Thoracic aorta (tissue), 2 donors: ENCODE data around the gene CADM2. TPM values are rescaled to one million over a fixed set of nuclear protein-coding genes. Genes with fewer than 3 reads are reported as not detected.

Experiments used
- ATAC-seq: fragments of 150-250 bp; one replicate; pipeline ENCODE4 v1.8.0; 2017; ENCODE audit warnings: low read depth; ENCODE audit not compliant: insufficient number of reproducible peaks, low FRiP score
- DNase-seq: peaks from one replicate; pipeline ENCODE4 v3.0.0-alpha.2; 2020; ENCODE audit warnings: low spot score
- H3K27ac ChIP-seq, 2 donors: fragments of 200-600 bp; sonication (generic); 1 replicate in 1 of 2; 2 replicates in 1 of 2; pipeline ENCODE4 v1.5.1; 2016; ENCODE audit warnings: mild to moderate bottlenecking in 2 of 2, moderate library complexity in 2 of 2
- H3K27me3 ChIP-seq: fragments of 200-600 bp; sonication (generic); replicated peaks from 2 replicates; pipeline ENCODE4 v1.6.0; 2016; ENCODE audit warnings: mild to moderate bottlenecking; ENCODE audit not compliant: insufficient read depth
- H3K36me3 ChIP-seq: fragments of 200-600 bp; sonication (generic); one replicate; pipeline ENCODE4 v1.5.1; 2016
- H3K4me1 ChIP-seq, 2 donors: fragments of 200-600 bp; sonication (generic); 1 replicate in 1 of 2; 2 replicates in 1 of 2; pipeline versions ENCODE4 v1.5.1 to v1.6.0; 2016; ENCODE audit warnings: low read depth in 2 of 2, mild to moderate bottlenecking in 1 of 2; ENCODE audit not compliant: control insufficient read depth in 1 of 2
- H3K4me3 ChIP-seq: fragments of 200-600 bp; sonication (generic); 2 replicates; pipeline ENCODE4 v1.5.1; 2016; ENCODE audit warnings: mild to moderate bottlenecking
- H3K9me3 ChIP-seq: fragments of 200-600 bp; sonication (generic); 2 replicates; pipeline ENCODE4 v1.5.1; 2016
- CTCF ChIP-seq: fragments of 200-600 bp; sonication (generic); IDR thresholded peaks from one replicate; pipeline ENCODE4 v1.5.1; 2019; ENCODE audit warnings: antibody characterized with exemption
- total RNA-seq, 2 donors: library from RNA; depleted of rRNA; stranded (reverse); fragments of >200 nt; gene quantifications; one replicate each; pipeline versions ENCODE4 v1.1.0 to v1.2.3, GENCODE V29; 2016

Gene CADM2
- total RNA-seq, 2 donors from 2014 or later, result 1.8 TPM; not detected in 1

GRCh38 chr3:85652360-85652759, 693.6 kb downstream of the CADM2 start:
- no peaks in the 10 kb centered on the region for H3K36me3 ChIP-seq
- no peak for ATAC-seq
- DNase-seq, result no peak
- H3K27me3 ChIP-seq, result no peaks in the 10 kb centered on the region
- no peak overlapping the region for H3K4me3 ChIP-seq
- no peaks in the 10 kb centered on the region for H3K9me3 ChIP-seq
- H3K27ac ChIP-seq, result no peak overlapping the region
- TF ChIP-seq CTCF, result no peak
- H3K4me1 ChIP-seq, result no peaks in the 10 kb centered on the region

- Histone ChIP-seq H3K4me3 (no peak overlapping the region), H3K9me3 (no peaks in the 10 kb centered on the region), H3K4me1 (no peaks in the 10 kb centered on the region), H3K27ac (no peak overlapping the region), H3K36me3 (no peaks in the 10 kb centered on the region), H3K27me3 (no peaks in the 10 kb centered on the region)
- ATAC-seq (no peak), DNase-seq (no peak)
- no peak for TF ChIP-seq CTCF
Measured at GRCh38 chr3:85660451-85660850, 701.7 kb downstream of the CADM2 start.

- Histone ChIP-seq H3K9me3 (no peaks in the 10 kb centered on the region), H3K36me3 (no peaks in the 10 kb centered on the region), H3K4me1 (no peaks in the 10 kb centered on the region), H3K4me3 (no peak overlapping the region), H3K27me3 (no peaks in the 10 kb centered on the region), H3K27ac (no peak overlapping the region)
- no peak for TF ChIP-seq CTCF
- DNase-seq (no peak), ATAC-seq (no peak)
Measured at GRCh38 chr3:85662462-85662861, 703.7 kb downstream of the CADM2 start.

- ATAC-seq, result no peak
- no peaks in the 10 kb centered on the region for H3K36me3 ChIP-seq
- H3K27me3 ChIP-seq, result no peaks in the 10 kb centered on the region
- TF ChIP-seq CTCF, result no peak
- H3K4me3 ChIP-seq, result no peak overlapping the region
- no peak for DNase-seq
- no peak overlapping the region for H3K27ac ChIP-seq
- no peaks in the 10 kb centered on the region for H3K9me3 ChIP-seq
- no peaks in the 10 kb centered on the region for H3K4me1 ChIP-seq
Measured at GRCh38 chr3:85667744-85668143, 709.0 kb downstream of the CADM2 start.

- ATAC-seq, result no peak
- no peak for DNase-seq
- Histone ChIP-seq H3K4me3 (no peak overlapping the region), H3K4me1 (no peaks in the 10 kb centered on the region), H3K36me3 (no peaks in the 10 kb centered on the region), H3K27ac (no peak overlapping the region), H3K27me3 (no peaks in the 10 kb centered on the region), H3K9me3 (no peaks in the 10 kb centered on the region)
- no peak for TF ChIP-seq CTCF
Measured at GRCh38 chr3:85670634-85671205, 711.9 kb downstream of the CADM2 start.
